GM19239 (cell line): ENCODE results near the gene TMEM11.
A peak's percentile ranks its signal among the peaks of the same experiment; 100 is the strongest.

Experiments used
- DNase-seq: peaks from one replicate; pipeline ENCODE4 v3.0.0; 2011; ENCODE audit warnings: low spot score; ENCODE audit not compliant: insufficient read length
- FAIRE-seq: peaks from 2 replicates; lab custom pipeline; 2011; peaks lifted over from hg19 to GRCh38; lab: Jason Lieb, UNC

Gene TMEM11

GRCh38 chr17:21214015-21214776 is at the start of gene TMEM11:
Gene TMEM11, minus strand, starts transcription at chr17:21214161. Its CDS starts 9 bp downstream, at chr17:21214152.
- peak; percentile 93 for FAIRE-seq

GRCh38 chr17:21263376-21263775 is 49.4 kb upstream of the TMEM11 start:
- FAIRE-seq, result no peak
- no peak for DNase-seq

More at GRCh38 chr17:21214015-21214776, at the start of gene TMEM11:
- peak; percentile 98 for DNase-seq

GRCh38 chr17:21262259-21262993 is 48.5 kb upstream of the TMEM11 start:
- DNase-seq (no peak), FAIRE-seq (no peak)

GRCh38 chr17:21258593-21258992 is 44.6 kb upstream of the TMEM11 start:
- DNase-seq (no peak), FAIRE-seq (no peak)

- DNase-seq (no peak), FAIRE-seq (no peak)
Observed at GRCh38 chr17:21253646-21254441, 39.9 kb upstream of the TMEM11 start.

GRCh38 chr17:21252796-21253645 is 39.1 kb upstream of the TMEM11 start, which contains the start of gene NATD1:
Gene NATD1, minus strand, starts transcription at chr17:21253410. Its CDS starts 146 bp downstream, at chr17:21253264.
- FAIRE-seq, result no peak
- peak; percentile 95 for DNase-seq

GRCh38 chr17:21252289-21252795 is 38.4 kb upstream of the TMEM11 start:
- FAIRE-seq, result no peak
- no peak for DNase-seq

- FAIRE-seq (no peak), DNase-seq (no peak)
Observed at GRCh38 chr17:21251337-21252010, 37.5 kb upstream of the TMEM11 start.

- FAIRE-seq (no peak), DNase-seq (no peak)
Observed at GRCh38 chr17:21250854-21251253, 36.9 kb upstream of the TMEM11 start.

- no peak for FAIRE-seq
- DNase-seq, result no peak
Observed at GRCh38 chr17:21249920-21250703, 36.2 kb upstream of the TMEM11 start.

GRCh38 chr17:21249086-21249795 is 35.3 kb upstream of the TMEM11 start:
- FAIRE-seq (no peak), DNase-seq (no peak)

- DNase-seq (no peak), FAIRE-seq (no peak)
Observed at GRCh38 chr17:21248500-21248899, 34.5 kb upstream of the TMEM11 start.

- FAIRE-seq, result no peak
- DNase-seq, result no peak
Observed at GRCh38 chr17:21247552-21248258, 33.7 kb upstream of the TMEM11 start.

- FAIRE-seq (no peak), DNase-seq (no peak)
Observed at GRCh38 chr17:21246698-21247097, 32.7 kb upstream of the TMEM11 start.

- DNase-seq (no peak), FAIRE-seq (no peak)
Observed at GRCh38 chr17:21245639-21246084, 31.7 kb upstream of the TMEM11 start.

GRCh38 chr17:21243516-21244303 is 29.7 kb upstream of the TMEM11 start:
- no peak for FAIRE-seq

More at GRCh38 chr17:21243516-21244303, 29.7 kb upstream of the TMEM11 start:
- DNase-seq, result no peak
